ENCODE measurements around the gene DMRT3.

DMRT3 gene

DNA sequence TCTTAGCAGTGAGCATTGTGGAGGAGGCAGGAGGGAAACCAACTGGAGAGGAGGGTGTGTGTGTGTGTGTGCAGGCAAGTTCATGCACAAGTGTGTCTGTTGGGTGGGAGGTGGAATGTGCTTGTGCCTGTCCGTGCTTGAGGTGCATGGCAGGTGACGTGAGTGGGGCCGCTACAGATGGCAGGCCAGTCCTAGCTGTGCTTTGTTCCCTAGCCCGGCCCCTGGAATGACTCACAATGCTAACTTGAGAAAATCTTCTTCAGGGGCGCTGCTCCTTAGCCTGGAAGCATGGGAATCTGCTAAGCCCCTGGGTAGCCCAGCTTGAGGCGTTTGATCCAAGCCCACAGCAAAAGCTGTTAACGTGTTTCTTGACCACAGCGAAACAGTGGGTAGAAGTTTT lies 48.7 kb downstream of the DMRT3 start:
- no peaks in the 10 kb centered on the region for H3K27me3 ChIP-seq (ENCODE audit: insufficient read depth, poor library complexity, severe bottlenecking)
- H3K4me3 ChIP-seq (replicated peaks; ENCODE audit: insufficient read depth, low read length), result no peak overlapping the region
- no peak overlapping the region for H3K27ac ChIP-seq (replicated peaks)
- DNase-seq (ENCODE audit: low read depth in 1 of 2, low spot score in 1 of 2), result no peak
- TF ChIP-seq, protein P1, sequence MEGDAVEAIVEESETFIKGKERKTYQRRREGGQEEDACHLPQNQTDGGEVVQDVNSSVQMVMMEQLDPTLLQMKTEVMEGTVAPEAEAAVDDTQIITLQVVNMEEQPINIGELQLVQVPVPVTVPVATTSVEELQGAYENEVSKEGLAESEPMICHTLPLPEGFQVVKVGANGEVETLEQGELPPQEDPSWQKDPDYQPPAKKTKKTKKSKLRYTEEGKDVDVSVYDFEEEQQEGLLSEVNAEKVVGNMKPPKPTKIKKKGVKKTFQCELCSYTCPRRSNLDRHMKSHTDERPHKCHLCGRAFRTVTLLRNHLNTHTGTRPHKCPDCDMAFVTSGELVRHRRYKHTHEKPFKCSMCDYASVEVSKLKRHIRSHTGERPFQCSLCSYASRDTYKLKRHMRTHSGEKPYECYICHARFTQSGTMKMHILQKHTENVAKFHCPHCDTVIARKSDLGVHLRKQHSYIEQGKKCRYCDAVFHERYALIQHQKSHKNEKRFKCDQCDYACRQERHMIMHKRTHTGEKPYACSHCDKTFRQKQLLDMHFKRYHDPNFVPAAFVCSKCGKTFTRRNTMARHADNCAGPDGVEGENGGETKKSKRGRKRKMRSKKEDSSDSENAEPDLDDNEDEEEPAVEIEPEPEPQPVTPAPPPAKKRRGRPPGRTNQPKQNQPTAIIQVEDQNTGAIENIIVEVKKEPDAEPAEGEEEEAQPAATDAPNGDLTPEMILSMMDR (IDR thresholded peaks at IDR 0.05; ENCODE audit: insufficient read depth, low read length), result no peak
- TF ChIP-seq SPI1 (IDR thresholded peaks at IDR 0.05; ENCODE audit: borderline replicate concordance, low read depth), result no peak
- no peak for TF ChIP-seq POLR2AphosphoS5 (IDR thresholded peaks at IDR 0.05; ENCODE audit: low read depth)
- no peak for TF ChIP-seq GABPA (IDR thresholded peaks at IDR 0.05; ENCODE audit: low read depth)
- TF ChIP-seq, protein P2, sequence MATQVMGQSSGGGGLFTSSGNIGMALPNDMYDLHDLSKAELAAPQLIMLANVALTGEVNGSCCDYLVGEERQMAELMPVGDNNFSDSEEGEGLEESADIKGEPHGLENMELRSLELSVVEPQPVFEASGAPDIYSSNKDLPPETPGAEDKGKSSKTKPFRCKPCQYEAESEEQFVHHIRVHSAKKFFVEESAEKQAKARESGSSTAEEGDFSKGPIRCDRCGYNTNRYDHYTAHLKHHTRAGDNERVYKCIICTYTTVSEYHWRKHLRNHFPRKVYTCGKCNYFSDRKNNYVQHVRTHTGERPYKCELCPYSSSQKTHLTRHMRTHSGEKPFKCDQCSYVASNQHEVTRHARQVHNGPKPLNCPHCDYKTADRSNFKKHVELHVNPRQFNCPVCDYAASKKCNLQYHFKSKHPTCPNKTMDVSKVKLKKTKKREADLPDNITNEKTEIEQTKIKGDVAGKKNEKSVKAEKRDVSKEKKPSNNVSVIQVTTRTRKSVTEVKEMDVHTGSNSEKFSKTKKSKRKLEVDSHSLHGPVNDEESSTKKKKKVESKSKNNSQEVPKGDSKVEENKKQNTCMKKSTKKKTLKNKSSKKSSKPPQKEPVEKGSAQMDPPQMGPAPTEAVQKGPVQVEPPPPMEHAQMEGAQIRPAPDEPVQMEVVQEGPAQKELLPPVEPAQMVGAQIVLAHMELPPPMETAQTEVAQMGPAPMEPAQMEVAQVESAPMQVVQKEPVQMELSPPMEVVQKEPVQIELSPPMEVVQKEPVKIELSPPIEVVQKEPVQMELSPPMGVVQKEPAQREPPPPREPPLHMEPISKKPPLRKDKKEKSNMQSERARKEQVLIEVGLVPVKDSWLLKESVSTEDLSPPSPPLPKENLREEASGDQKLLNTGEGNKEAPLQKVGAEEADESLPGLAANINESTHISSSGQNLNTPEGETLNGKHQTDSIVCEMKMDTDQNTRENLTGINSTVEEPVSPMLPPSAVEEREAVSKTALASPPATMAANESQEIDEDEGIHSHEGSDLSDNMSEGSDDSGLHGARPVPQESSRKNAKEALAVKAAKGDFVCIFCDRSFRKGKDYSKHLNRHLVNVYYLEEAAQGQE (IDR thresholded peaks at IDR 0.05; ENCODE audit: insufficient replicate concordance, low read depth), result no peak

DNA sequence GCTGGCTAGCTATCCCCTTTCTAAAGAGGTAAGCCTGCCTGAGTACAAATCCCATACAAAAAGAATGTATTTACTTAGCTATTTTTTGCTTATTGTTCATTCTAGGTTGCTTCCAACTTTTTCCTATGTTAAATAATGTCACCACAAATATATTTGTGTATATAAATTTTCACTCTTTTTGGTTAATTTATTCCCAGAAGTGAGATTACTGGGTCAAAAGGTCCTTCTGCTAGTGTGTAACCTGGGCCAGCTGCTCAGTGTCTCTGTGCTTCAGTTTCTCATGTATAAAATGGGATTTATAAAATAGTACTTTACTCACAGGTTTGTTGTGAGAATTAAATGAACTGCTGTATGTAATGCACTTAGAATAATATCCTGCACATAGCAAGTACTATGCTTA lies 49.8 kb downstream of the DMRT3 start:
- H3K27me3 ChIP-seq (ENCODE audit: insufficient read depth, poor library complexity, severe bottlenecking), result no peaks in the 10 kb centered on the region
- TF ChIP-seq POLR2AphosphoS5 (IDR thresholded peaks at IDR 0.05; ENCODE audit: low read depth) (no peak), GABPA (IDR thresholded peaks at IDR 0.05; ENCODE audit: low read depth) (no peak), SPI1 (IDR thresholded peaks at IDR 0.05; ENCODE audit: borderline replicate concordance, low read depth) (no peak)
- TF ChIP-seq, protein P2 (IDR thresholded peaks at IDR 0.05; ENCODE audit: insufficient replicate concordance, low read depth), result no peak
- TF ChIP-seq, protein P1 (IDR thresholded peaks at IDR 0.05; ENCODE audit: insufficient read depth, low read length), result no peak
- no peak overlapping the region for H3K27ac ChIP-seq (replicated peaks)
- H3K4me3 ChIP-seq (replicated peaks; ENCODE audit: insufficient read depth, low read length), result no peak overlapping the region
- DNase-seq (ENCODE audit: low read depth in 1 of 2, low spot score in 1 of 2), result no peak

DNA sequence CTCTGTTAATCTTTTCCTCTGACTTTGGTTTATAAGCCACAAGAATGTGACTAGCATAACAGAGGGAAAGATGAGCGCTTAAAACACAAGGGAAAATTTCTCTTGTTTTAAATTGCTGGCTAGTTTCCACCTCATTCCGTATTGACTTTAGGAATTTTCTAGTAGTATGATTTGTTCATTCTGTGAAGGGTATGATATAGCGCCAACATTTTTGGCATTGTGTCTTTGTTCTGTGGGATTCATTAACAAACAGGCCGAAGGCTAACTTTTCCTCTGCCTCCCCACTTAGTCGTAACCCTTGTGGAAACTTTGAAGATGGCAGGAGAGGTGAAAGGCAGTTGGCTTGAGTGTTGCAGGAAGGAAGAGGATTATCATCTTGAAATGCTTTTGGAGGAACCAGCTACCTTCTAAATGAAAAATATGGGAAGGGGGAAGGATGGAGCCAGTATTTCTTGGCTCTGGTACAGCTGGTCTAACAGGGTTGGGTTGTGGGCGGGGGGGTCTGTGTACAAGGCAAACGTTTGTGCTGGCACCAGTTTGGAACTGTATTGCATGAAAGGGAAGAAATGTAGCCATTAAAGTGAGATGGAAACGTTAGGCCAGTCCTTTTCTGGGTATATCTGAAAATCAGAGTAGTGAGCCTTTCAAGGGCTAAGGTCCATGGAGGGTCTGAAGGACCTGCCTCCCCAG lies 52.2 kb downstream of the DMRT3 start:
- Histone ChIP-seq H3K27ac (replicated peaks) (no peak overlapping the region), H3K27me3 (ENCODE audit: insufficient read depth, poor library complexity, severe bottlenecking) (no peaks in the 10 kb centered on the region), H3K4me3 (replicated peaks; ENCODE audit: insufficient read depth, low read length) (no peak overlapping the region)
- no peak for DNase-seq (ENCODE audit: low read depth in 1 of 2, low spot score in 1 of 2)
- TF ChIP-seq, protein P2 (IDR thresholded peaks at IDR 0.05; ENCODE audit: insufficient replicate concordance, low read depth), result no peak
- TF ChIP-seq, protein P1 (IDR thresholded peaks at IDR 0.05; ENCODE audit: insufficient read depth, low read length), result no peak
- TF ChIP-seq GABPA (IDR thresholded peaks at IDR 0.05; ENCODE audit: low read depth), result no peak
- no peak for TF ChIP-seq SPI1 (IDR thresholded peaks at IDR 0.05; ENCODE audit: borderline replicate concordance, low read depth)
- no peak for TF ChIP-seq POLR2AphosphoS5 (IDR thresholded peaks at IDR 0.05; ENCODE audit: low read depth)
